Measurements from ENCODE around the gene NAGS.

- TF ChIP-seq POLR2A (IDR thresholded peaks at IDR 0.05; ENCODE audit: borderline replicate concordance, extremely low read depth, insufficient read depth, insufficient read length) (no peak), CTCF (IDR thresholded peaks at IDR 0.05 in 2 of 3, conservative IDR thresholded peaks at IDR 0.05 in 1 of 3; ENCODE audit: borderline replicate concordance in 1 of 3, insufficient read depth in 1 of 3, low read depth in 2 of 3, low read length in 2 of 3) (no peak), EZH2 (IDR thresholded peaks at IDR 0.05) (no peak), EGR1 (IDR thresholded peaks at IDR 0.05; ENCODE audit: low read depth) (no peak), REST (IDR thresholded peaks at IDR 0.05; ENCODE audit: low read depth) (no peak), FOSL1 (IDR thresholded peaks at IDR 0.05; ENCODE audit: low read depth) (no peak), ZNF274 (IDR thresholded peaks at IDR 0.05; ENCODE audit: low read depth, low read length) (no peak), TCF7L2 (IDR thresholded peaks at IDR 0.05; ENCODE audit: borderline replicate concordance, extremely low read depth, insufficient read depth, insufficient read length) (no peak), YY1 (IDR thresholded peaks at IDR 0.05; ENCODE audit: extremely low read depth, insufficient replicate concordance, low read depth, low read length) (no peak), EZH2phosphoT487 (IDR thresholded peaks at IDR 0.05; ENCODE audit: borderline replicate concordance) (no peak), CEBPB (IDR thresholded peaks at IDR 0.05; ENCODE audit: low read depth) (no peak)
Measured at GRCh38 chr17:43999024-43999423, 5.4 kb upstream of the NAGS start.

All from HCT116 (cell line).